ENCODE data around the gene MMP7. TPM values are rescaled to one million over a fixed set of nuclear protein-coding genes. Genes with fewer than 3 reads are reported as not detected.

The MMP7 gene
- polyA plus RNA-seq, 1 donor (not counting 4 experiments of a cell fraction or from before 2014, with no cell fraction given) = 0.81 TPM

DNA sequence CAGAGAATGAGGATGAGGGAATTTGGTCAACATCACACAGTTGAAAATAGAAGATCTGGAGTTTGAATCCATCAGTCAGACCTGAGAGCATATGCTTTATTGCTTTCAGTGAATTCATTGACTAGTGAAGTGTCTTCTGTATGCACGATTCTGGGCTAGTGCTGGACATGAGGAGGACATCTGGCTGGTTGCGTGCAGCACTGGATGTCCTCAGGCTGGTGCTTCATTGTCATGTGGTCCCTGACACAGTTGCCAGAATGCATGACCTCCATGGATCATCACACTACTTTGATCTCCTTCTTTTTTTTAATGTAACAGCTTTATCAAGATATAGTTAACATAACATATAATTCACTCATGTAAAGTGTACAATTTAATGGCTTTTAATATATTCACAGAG is 44.5 kb upstream of the MMP7 start:
- no peaks in the 10 kb centered on the region for H3K4me1 ChIP-seq (ENCODE audit: control insufficient read depth, extremely low read depth, insufficient read depth, low read length)
- no peaks in the 10 kb centered on the region for H4K20me1 ChIP-seq (ENCODE audit: control insufficient read depth, extremely low read depth, insufficient read depth, low read length)
- no peaks in the 10 kb centered on the region for H3K9me3 ChIP-seq (ENCODE audit: control insufficient read depth, low read depth, low read length)
- DNase-seq (ENCODE audit: low read depth, low spot score) (no peak), FAIRE-seq (no peak)
- dilution Hi-C loops (cut with MboI; ENCODE audit: extremely low pct_ligation_motif_present, low sequenced_read_pairs) = no loop called here
- no peak overlapping the region for H2AFZ ChIP-seq (ENCODE audit: control insufficient read depth, low read length)
- no peaks in the 10 kb centered on the region for H3K79me2 ChIP-seq (ENCODE audit: control insufficient read depth, insufficient read depth, low read length)
- no peak for TF ChIP-seq CTCF (optimal IDR thresholded peaks at IDR 0.05 in 1 of 3, IDR thresholded peaks at IDR 0.05 in 1 of 3, conservative IDR thresholded peaks at IDR 0.05 in 1 of 3; ENCODE audit: extremely low read depth in 1 of 3, insufficient read depth in 2 of 3, low read length in 3 of 3)
- H3K27me3 ChIP-seq (ENCODE audit: control insufficient read depth, extremely low read depth, insufficient read depth, low read length) = no peaks in the 10 kb centered on the region
- H3K9ac ChIP-seq (ENCODE audit: control insufficient read depth, extremely low read depth, insufficient read depth, low read length) = no peak overlapping the region
- H3K27ac ChIP-seq (ENCODE audit: control insufficient read depth, insufficient read depth, low read length) = no peak overlapping the region
- no peak overlapping the region for H3K4me3 ChIP-seq (ENCODE audit: control insufficient read depth in 2 of 3, extremely low read depth in 1 of 3, insufficient read depth in 2 of 3, low read depth in 1 of 3, low read length in 3 of 3)
- no peak overlapping the region for H3K4me2 ChIP-seq (ENCODE audit: control insufficient read depth, extremely low read depth, insufficient read depth, low read depth, low read length)
- no peaks in the 10 kb centered on the region for H3K9me1 ChIP-seq (ENCODE audit: control insufficient read depth, extremely low read depth, insufficient read depth, low read length)
- no peaks in the 10 kb centered on the region for H3K36me3 ChIP-seq (ENCODE audit: control insufficient read depth in 2 of 2, extremely low read depth in 1 of 2, insufficient read depth in 2 of 2, low read length in 2 of 2)

GRCh38 chr11:102573851-102574250 is 43.3 kb upstream of the MMP7 start:
- no peak overlapping the region for H3K4me2 ChIP-seq (ENCODE audit: control insufficient read depth, extremely low read depth, insufficient read depth, low read depth, low read length)
- H3K9me1 ChIP-seq (ENCODE audit: control insufficient read depth, extremely low read depth, insufficient read depth, low read length) = no peaks in the 10 kb centered on the region
- no peaks in the 10 kb centered on the region for H3K36me3 ChIP-seq (ENCODE audit: control insufficient read depth in 2 of 2, extremely low read depth in 1 of 2, insufficient read depth in 2 of 2, low read length in 2 of 2)

More at GRCh38 chr11:102573851-102574250, 43.3 kb upstream of the MMP7 start:
- Histone ChIP-seq H3K27me3 (ENCODE audit: control insufficient read depth, extremely low read depth, insufficient read depth, low read length) (no peaks in the 10 kb centered on the region), H3K4me3 (ENCODE audit: control insufficient read depth in 2 of 3, extremely low read depth in 1 of 3, insufficient read depth in 2 of 3, low read depth in 1 of 3, low read length in 3 of 3) (no peak overlapping the region), H3K9me3 (ENCODE audit: control insufficient read depth, low read depth, low read length) (peaks cover under 1% of the 10 kb centered on the region), H4K20me1 (ENCODE audit: control insufficient read depth, extremely low read depth, insufficient read depth, low read length) (no peaks in the 10 kb centered on the region), H3K4me1 (ENCODE audit: control insufficient read depth, extremely low read depth, insufficient read depth, low read length) (no peaks in the 10 kb centered on the region), H3K27ac (ENCODE audit: control insufficient read depth, insufficient read depth, low read length) (no peak overlapping the region), H3K9ac (ENCODE audit: control insufficient read depth, extremely low read depth, insufficient read depth, low read length) (no peak overlapping the region), H2AFZ (ENCODE audit: control insufficient read depth, low read length) (no peak overlapping the region), H3K79me2 (ENCODE audit: control insufficient read depth, insufficient read depth, low read length) (no peaks in the 10 kb centered on the region)
- FAIRE-seq = no peak
- DNase-seq (ENCODE audit: low read depth, low spot score) = no peak
- dilution Hi-C loops (cut with MboI; ENCODE audit: extremely low pct_ligation_motif_present, low sequenced_read_pairs) = no loop called here
- TF ChIP-seq CTCF (optimal IDR thresholded peaks at IDR 0.05 in 1 of 3, IDR thresholded peaks at IDR 0.05 in 1 of 3, conservative IDR thresholded peaks at IDR 0.05 in 1 of 3; ENCODE audit: extremely low read depth in 1 of 3, insufficient read depth in 2 of 3, low read length in 3 of 3) (no peak), EZH2 (IDR thresholded peaks at IDR 0.05; ENCODE audit: low read length) (no peak)

All from keratinocyte (primary cell).